Testis (tissue), 3 donors: Measurements from ENCODE around the gene RLBP1. TPM values are rescaled to one million over a fixed set of nuclear protein-coding genes. Genes with fewer than 3 reads are reported as not detected.

Experiments
- DNase-seq: peaks from one replicate; pipeline ENCODE4 v3.0.0-alpha.2; 2019
- H3K27ac ChIP-seq, 2 donors: fragments of 200-600 bp; sonication (generic); one replicate each; pipeline ENCODE4 v1.5.1; 2019
- H3K27me3 ChIP-seq: fragments of 200-600 bp; sonication (generic); one replicate; pipeline ENCODE4 v1.5.1; 2019
- H3K36me3 ChIP-seq: fragments of 200-600 bp; sonication (generic); one replicate; pipeline ENCODE4 v1.5.1; 2017; ENCODE audit warnings: low read depth; ENCODE audit errors: missing control alignments
- H3K4me1 ChIP-seq: fragments of 200-600 bp; sonication (generic); one replicate; pipeline ENCODE4 v1.5.1; 2019
- H3K4me3 ChIP-seq, 2 donors: fragments of 200-600 bp; sonication (generic); one replicate each; pipeline ENCODE4 v1.5.1; 2017 to 2019
- H3K9me3 ChIP-seq: fragments of 200-600 bp; sonication (generic); one replicate; pipeline ENCODE4 v1.5.1; 2017
- POLR2A ChIP-seq: fragments of 450-650 bp; IDR thresholded peaks from one replicate; pipeline ENCODE4 v1.6.1; 2017; ENCODE audit warnings: antibody characterized with exemption, mild to moderate bottlenecking, moderate library complexity
- WGBS, 2 donors: methylation state at CpG; one replicate each; pipeline ENCODE4 v1.1.5; 2018; 5-methylcytosine and 5-hydroxymethylcytosine counted together
- intact Hi-C: fragments of 100-400 bp; cut with DNase I; formaldehyde crosslinking; loops from one replicate; pipeline ENCODE4 v1.15.1; 2023; ENCODE audit warnings: low total_unique reads
- polyA plus RNA-seq: library from polyadenylated mRNA; stranded (reverse); fragments of 350-450 nt; fragmentation: Illumina TruSeq; extraction: RNeasy Lipid Tissue Mini Kit (QIAGEN cat#74804); gene quantifications from one replicate; pipeline ENCODE4 v1.2.3, GENCODE V29; 2014; ENCODE audit warnings: low read depth, low replicate concordance; ENCODE audit not compliant: insufficient read depth
- total RNA-seq, 2 donors: library from RNA; depleted of rRNA; stranded (reverse); fragments of >200 nt; gene quantifications; one replicate each; pipeline ENCODE4 v1.2.3, GENCODE V29; 2016
- TF ChIP-seq, protein P1 (sequence below), 3 experiments: fragments of 450-650 bp in 2 of 3; fragments of 200-600 bp in 1 of 3; sonication (generic) in 1 of 3; IDR thresholded peaks; one replicate each; pipeline ENCODE4 v1.5.1; 2016 to 2019; ENCODE audit warnings: antibody characterized with exemption in 3 of 3, mild to moderate bottlenecking in 2 of 3, moderate library complexity in 1 of 3

The RLBP1 gene
- total and polyA plus RNA-seq, 3 donors from 2014 or later = 0.31 to 1.1 (median 0.93) TPM

DNA sequence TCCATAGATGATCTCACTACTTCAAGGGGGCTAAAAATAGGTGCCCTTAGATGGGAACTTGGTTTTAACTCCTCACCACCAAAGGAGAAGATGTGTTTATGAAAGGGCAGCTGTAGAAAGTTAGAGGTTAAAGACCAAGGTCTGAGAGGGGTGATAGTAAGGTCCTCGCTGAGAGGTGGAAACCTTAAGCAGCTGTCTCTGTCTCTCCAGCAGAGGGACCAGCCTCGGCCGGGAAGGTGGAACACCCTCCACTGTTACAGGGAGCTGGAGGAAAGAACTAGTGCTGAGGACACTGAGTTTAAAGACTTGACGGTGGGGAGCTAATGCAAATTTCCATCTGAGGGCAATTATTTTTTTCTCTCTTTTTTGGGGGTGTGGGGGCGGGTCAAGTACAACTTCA, 8.9 kb upstream of the RLBP1 start:
- H3K4me3 ChIP-seq = no peak overlapping the region
- TF ChIP-seq POLR2A = no peak
- TF ChIP-seq, protein P1, sequence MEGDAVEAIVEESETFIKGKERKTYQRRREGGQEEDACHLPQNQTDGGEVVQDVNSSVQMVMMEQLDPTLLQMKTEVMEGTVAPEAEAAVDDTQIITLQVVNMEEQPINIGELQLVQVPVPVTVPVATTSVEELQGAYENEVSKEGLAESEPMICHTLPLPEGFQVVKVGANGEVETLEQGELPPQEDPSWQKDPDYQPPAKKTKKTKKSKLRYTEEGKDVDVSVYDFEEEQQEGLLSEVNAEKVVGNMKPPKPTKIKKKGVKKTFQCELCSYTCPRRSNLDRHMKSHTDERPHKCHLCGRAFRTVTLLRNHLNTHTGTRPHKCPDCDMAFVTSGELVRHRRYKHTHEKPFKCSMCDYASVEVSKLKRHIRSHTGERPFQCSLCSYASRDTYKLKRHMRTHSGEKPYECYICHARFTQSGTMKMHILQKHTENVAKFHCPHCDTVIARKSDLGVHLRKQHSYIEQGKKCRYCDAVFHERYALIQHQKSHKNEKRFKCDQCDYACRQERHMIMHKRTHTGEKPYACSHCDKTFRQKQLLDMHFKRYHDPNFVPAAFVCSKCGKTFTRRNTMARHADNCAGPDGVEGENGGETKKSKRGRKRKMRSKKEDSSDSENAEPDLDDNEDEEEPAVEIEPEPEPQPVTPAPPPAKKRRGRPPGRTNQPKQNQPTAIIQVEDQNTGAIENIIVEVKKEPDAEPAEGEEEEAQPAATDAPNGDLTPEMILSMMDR (IDR thresholded peaks at IDR 0.05) = no peak
- WGBS, 2 donors = 35 to 40% methylated on average over 5 of the region's 5 CpGs
- no peaks in the 10 kb centered on the region for H3K9me3 ChIP-seq
- peaks cover 19% of the 10 kb centered on the region for H3K4me1 ChIP-seq
- intact Hi-C loops = no loop called here
- no peak for DNase-seq
- no peaks in the 10 kb centered on the region for H3K36me3 ChIP-seq
- H3K27me3 ChIP-seq = no peaks in the 10 kb centered on the region
- peak overlapping the region; percentile 44 for H3K27ac ChIP-seq

DNA sequence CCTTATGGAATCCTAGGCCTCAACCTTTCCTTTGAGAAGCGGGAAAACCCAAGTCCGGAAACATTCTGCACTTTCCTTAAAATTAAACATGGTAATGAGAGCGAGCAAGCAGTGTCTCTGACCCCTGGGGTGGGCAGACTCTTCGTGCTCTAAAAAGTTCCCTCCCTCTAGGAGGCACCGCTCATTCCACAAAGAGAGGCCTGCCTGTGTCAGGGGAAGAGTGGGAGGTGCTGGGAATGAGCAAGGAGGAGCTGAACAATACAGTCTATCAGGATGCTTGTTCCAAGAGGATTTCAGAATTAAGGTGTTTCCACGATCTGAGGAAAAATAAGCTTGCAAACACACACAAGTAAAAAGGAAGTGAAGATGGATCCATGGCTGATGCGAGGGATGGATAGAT, 6.0 kb upstream of the RLBP1 start:
- H3K36me3 ChIP-seq = no peaks in the 10 kb centered on the region
- H3K27ac ChIP-seq = peak overlapping the region; percentile 47 to 65
- intact Hi-C loops = no loop called here
- no peaks in the 10 kb centered on the region for H3K9me3 ChIP-seq
- H3K27me3 ChIP-seq = no peaks in the 10 kb centered on the region
- H3K4me1 ChIP-seq = peaks cover 20% of the 10 kb centered on the region
- TF ChIP-seq POLR2A = no peak
- TF ChIP-seq, protein P1 (IDR thresholded peaks at IDR 0.05) = no peak
- DNase-seq = peak; percentile 74
- 61 to 74% methylated on average over 7 of the region's 7 CpGs for WGBS, 2 donors
- no peak overlapping the region for H3K4me3 ChIP-seq

DNA sequence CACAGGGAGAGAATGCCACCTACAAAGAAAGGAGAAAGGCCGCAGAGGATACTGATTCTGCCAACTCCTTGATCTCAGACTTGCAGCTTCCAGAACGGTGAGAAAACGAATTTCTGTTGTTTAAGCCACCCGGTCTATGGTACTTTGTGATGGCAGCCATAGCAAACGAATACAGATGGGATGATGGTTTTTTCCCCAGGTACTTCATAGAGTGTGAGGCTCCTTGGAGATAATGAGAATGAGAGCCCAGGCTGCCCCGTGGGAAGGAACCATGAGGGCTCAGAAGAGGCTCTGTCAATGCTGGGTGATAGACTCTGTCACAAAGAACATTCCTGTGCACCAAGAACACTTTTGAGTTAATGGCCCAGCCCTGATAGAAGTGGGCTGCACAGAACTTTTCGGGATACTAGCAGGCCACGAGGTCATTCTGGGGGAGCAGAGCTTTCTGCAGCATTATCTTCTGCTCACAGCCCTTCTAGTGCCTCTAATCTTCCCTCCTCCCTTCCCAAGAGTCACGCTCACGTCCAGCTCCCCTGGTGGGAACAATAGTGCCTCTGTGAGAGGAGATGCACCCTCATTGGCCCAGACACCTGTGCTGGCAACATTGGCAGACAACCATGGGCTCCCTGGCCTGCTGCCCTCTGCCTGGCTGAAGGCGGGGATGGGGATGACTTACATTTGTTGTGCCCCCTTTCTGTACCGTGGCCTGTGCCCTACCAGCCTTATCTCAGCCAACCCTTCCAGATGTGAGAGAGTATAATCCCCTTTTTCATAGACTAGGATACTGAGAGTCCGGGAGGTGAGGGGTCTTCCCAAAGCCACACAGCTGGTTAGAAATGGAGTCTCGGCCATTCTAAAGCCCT, 5.2 kb upstream of the RLBP1 start:
- peak; percentile 94 for DNase-seq
- Histone ChIP-seq H3K4me3 (no peak overlapping the region), H3K27me3 (no peaks in the 10 kb centered on the region), H3K4me1 (peaks cover 20% of the 10 kb centered on the region), H3K27ac (peak overlapping the region; percentile 47 to 76), H3K9me3 (no peaks in the 10 kb centered on the region), H3K36me3 (no peaks in the 10 kb centered on the region)
- TF ChIP-seq, protein P1 (IDR thresholded peaks at IDR 0.05) = no peak
- TF ChIP-seq POLR2A = no peak
- WGBS, 2 donors = 67% methylated on average over 14 of the region's 14 CpGs
- intact Hi-C loops = no loop called here

DNA sequence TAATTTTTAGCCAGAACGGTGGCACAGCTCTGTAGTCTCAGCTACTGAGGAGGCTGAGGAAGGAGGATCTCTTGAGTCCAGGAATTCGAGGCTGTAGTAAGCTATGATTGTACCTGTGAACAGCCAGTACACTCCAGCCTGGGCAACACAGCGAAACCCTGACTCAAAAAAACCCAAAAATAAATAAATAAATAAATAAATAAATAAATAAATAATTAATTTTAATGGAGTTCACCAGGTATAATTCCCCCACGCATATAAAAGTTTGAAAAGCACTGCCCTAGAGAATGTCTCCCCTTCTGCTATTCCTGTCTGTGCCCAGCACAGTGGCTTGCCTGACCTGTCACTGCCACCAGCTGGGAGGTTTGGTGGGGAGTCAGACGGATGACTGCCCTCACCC, 4.2 kb upstream of the RLBP1 start:
- no peaks in the 10 kb centered on the region for H3K27me3 ChIP-seq

More for the DNA sequence above, 4.2 kb upstream of the RLBP1 start:
- Histone ChIP-seq H3K36me3 (no peaks in the 10 kb centered on the region), H3K4me3 (no peak overlapping the region), H3K4me1 (peaks cover 20% of the 10 kb centered on the region), H3K27ac (peak overlapping the region; percentile 31 to 76), H3K9me3 (no peaks in the 10 kb centered on the region)
- DNase-seq = no peak
- intact Hi-C loops = no loop called here
- TF ChIP-seq POLR2A = no peak
- TF ChIP-seq, protein P1 (IDR thresholded peaks at IDR 0.05) = no peak
- 95 to 96% methylated on average over 5 of the region's 5 CpGs for WGBS, 2 donors
